Astrocyte of the spinal cord (primary cell): ENCODE measurements around the gene TEX14.

Experiments used
- DNase-seq: peaks from one replicate; pipeline ENCODE4 v3.0.0; 2011; ENCODE audit warnings: low read depth, low spot score
- H3K4me3 ChIP-seq: 2 replicates; pipeline ENCODE4 v1.5.1; 2011; ENCODE audit warnings: low read depth, mild to moderate bottlenecking, low read length, moderate library complexity
- in situ Hi-C: cut with HindIII; loops from 2 replicates; pipeline ENCODE4 v1.10.0; 2017; ENCODE audit warnings: low sequenced_read_pairs
- TF ChIP-seq, protein P1 (sequence below): IDR thresholded peaks from 2 replicates; pipeline ENCODE4 v1.5.1; 2012; ENCODE audit warnings: low read depth, mild to moderate bottlenecking, low read length, inconsistent platforms

Gene TEX14

DNA sequence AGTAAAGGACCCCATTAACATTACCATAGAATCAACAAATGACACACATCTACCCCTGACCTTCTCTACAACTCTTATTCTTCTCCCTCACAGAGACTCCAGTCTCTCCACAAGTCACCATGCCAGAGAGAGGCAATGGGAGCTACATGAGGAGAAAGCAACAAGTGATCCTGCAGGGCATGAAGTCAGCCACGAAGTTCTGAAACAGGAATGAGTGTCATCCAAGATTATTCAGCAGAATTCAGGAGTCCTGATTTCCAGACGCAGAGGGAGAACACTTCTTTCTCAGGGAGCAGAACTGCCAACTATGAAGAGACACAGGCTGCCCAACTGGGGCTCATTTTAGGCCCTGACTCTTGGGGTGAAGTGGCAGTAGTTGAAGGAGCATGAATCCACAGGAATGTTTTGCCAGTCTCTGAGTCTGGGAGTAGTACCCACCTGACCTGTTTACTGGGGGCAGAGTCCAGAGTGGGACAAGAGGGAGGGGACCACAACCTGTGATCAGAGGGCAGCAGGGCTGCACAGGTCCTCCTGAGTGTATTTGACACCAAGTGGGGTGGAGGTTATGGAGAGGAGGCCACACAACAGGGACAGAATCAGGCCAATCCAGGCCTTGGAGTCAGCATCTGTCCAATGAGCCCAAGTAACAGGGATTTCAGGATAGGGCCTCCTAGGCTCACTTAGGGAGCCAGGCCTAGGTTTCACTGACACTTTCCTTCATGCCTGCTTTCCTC is 175.0 kb downstream of the TEX14 start:
- DNase-seq, result no peak
- TF ChIP-seq, protein P1, sequence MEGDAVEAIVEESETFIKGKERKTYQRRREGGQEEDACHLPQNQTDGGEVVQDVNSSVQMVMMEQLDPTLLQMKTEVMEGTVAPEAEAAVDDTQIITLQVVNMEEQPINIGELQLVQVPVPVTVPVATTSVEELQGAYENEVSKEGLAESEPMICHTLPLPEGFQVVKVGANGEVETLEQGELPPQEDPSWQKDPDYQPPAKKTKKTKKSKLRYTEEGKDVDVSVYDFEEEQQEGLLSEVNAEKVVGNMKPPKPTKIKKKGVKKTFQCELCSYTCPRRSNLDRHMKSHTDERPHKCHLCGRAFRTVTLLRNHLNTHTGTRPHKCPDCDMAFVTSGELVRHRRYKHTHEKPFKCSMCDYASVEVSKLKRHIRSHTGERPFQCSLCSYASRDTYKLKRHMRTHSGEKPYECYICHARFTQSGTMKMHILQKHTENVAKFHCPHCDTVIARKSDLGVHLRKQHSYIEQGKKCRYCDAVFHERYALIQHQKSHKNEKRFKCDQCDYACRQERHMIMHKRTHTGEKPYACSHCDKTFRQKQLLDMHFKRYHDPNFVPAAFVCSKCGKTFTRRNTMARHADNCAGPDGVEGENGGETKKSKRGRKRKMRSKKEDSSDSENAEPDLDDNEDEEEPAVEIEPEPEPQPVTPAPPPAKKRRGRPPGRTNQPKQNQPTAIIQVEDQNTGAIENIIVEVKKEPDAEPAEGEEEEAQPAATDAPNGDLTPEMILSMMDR, result no peak
- peak overlapping the region; percentile 70 for H3K4me3 ChIP-seq
- in situ Hi-C loops, result no loop called here

DNA sequence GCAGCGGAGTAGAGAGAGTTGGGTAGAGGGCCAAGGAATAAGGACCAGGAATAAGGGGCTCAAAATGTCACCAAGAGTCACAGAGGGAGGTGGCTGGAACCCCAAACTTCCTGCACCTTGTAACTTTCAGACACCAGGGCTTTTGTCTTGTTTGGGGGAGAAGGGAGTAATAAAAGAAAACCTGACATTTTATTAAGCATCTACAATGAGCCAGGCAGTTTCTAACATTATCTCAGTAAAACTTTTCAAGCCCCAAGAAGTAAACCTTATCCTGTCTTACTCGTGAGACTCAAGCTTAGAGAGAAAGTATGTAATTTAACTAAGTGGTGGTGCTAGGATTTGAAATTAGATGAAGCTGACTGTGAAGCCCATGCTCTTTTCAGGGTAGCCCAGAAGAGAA is 176.6 kb downstream of the TEX14 start:
- no peak for DNase-seq
- TF ChIP-seq, protein P1, result no peak
- in situ Hi-C loops, result no loop called here
- H3K4me3 ChIP-seq, result no peak overlapping the region

DNA sequence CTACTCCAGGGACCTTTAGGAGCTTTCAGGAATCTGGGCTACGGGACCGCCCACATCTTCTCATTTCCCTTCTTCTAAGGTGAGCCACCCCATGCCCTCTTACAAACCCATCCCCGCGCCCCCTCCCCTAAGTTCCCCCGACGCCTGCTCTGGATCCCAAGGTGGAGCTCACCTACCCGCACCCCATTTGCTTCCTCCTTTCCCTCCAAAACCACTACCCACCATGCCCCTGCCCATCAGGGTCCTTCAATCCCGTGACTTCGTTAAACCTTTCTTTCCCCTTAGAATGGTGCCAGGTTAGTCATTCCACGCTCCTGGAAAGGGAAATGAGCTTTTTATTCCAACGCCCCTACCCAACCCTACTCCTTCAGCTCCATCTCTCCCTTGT is 177.1 kb downstream of the TEX14 start:
- no peak for DNase-seq
- H3K4me3 ChIP-seq, result peak overlapping the region; percentile 79
- TF ChIP-seq, protein P1, result no peak
- in situ Hi-C loops, result no loop called here

DNA sequence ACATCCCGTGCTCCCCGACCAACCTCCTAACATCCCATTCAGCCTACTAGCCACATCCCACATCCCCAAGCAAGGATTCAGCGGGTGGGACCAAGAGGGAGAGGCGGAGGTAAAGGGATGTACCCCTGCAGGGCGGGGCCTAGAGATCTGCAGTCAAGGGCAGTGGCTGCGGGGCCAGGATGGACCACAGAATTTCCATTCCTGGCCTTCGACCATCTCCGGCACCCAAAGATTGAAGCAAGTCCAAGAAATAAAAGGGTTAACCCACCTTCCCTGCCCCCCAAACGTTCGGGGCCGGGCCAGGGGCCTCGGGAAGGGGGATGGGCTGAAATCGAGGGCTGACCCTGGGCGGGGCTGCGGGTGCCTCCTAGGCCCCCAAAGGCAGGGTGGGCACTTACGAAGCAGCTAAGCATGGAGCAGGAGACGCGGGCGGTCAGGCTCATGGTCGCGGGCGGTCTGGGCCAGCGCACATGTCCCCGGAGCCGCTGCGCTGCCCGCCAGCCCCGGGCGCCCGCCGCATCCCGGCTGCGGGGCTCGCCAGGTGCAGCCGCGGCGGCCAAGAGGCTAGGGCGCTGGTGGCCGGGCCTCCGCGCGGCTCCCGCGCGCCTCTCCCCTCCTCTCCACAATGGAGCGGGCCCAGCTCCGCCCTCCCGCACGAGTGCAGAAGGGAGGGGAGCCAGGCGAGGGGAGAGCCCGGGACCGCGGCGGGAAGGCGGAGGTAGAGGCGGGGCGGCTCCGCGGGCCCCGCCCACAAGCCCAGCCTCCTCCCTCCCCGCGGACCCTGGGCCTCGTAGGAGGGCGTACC is 177.7 kb downstream of the TEX14 start, which contains the start of gene MTMR4:
MTMR4 (minus strand) TSS at position 674 of the 805 bp plus-strand sequence; CDS start at position 443, 231 bp downstream.
- TF ChIP-seq, protein P1, result no peak
- peak within 1 kb of the TSS; percentile 79 for H3K4me3 ChIP-seq
- peak; percentile 66 for DNase-seq
- in situ Hi-C loops, result no loop called here

DNA sequence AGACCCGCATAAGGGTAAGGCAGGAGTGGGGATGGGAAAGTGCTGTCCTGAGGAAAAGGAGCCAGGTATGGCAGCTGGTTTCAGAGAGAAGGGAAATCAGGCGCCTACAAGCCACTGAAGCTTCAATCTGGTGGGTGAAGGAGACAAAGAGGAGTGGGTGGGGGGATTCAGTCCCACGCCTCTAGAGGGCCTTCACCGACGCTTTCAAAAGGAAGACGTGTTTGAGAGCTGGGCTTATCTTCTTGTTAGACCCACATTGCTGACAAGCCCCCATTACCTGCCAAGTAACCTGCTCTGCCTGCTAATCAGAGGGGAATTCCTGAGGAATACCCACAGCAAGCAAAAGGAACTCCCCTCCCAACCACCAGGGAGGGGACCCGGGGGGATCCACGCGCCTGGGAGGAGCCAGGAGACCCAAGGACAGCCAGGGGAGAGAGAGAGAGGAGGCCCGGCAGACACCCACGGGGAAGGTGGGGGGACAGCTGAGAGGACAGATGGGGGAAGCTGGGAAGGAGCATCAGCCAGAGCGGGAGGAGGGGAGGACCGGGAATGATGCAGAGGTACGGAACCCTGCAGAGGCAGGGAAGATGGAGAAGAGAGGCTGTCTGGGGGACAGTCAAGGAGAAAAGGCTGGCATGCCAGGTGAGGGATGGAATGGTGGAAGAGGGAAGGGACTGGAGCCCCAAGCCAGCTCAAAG is 178.4 kb downstream of the TEX14 start:
- TF ChIP-seq, protein P1, result no peak
- DNase-seq, result no peak
- H3K4me3 ChIP-seq, result peak overlapping the region; percentile 79
- in situ Hi-C loops, result no loop called here

DNA sequence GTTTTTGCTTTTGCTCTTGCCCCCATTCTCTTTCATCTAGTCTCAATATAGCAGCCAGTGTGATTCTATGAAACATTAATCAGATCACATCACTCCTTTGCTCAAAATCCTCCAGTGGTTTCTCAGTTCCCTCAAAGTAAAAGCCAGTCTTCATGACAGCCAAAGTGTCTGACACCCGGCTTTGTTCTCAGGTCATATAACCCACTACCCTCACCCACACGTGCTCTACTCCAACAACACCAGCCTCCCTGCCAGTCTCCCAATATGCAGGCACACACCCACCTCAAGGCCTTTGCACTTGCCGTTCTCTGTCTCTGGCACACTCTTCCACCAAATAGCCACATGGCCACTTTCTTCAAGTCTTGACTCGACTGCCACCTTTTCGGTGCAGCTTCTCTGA is 181.8 kb downstream of the TEX14 start:
- in situ Hi-C loops, result no loop called here
- no peak for DNase-seq
- TF ChIP-seq, protein P1, result no peak
- H3K4me3 ChIP-seq, result no peak overlapping the region
